GM12892 (cell line): ENCODE results near the gene WAC.
"Not testable (repeated sequence)": the region's sequence is repeated elsewhere in the genome, so short reads cannot be mapped to it uniquely, and the experiment has no call there.

Source experiments
- DNase-seq: peaks from one replicate; pipeline ENCODE4 v3.0.0; 2011; ENCODE audit not compliant: insufficient read length
- FAIRE-seq: peaks from 2 replicates; lab custom pipeline; 2011; peaks lifted over from hg19 to GRCh38; lab: Jason Lieb, UNC
- POLR2A ChIP-seq: IDR thresholded peaks from 2 replicates; pipeline ENCODE4 v1.6.1; 2011; ENCODE audit warnings: low read depth, low read length, control low read depth
- POLR2AphosphoS5 ChIP-seq: IDR thresholded peaks from 2 replicates; pipeline ENCODE4 v1.6.1; 2011; ENCODE audit warnings: low read depth, low read length, control low read depth
- TAF1 ChIP-seq: IDR thresholded peaks from 2 replicates; pipeline ENCODE4 v1.6.1; 2011; ENCODE audit warnings: low read depth, mild to moderate bottlenecking, control low read depth, low read length, borderline replicate concordance

The WAC gene

DNA sequence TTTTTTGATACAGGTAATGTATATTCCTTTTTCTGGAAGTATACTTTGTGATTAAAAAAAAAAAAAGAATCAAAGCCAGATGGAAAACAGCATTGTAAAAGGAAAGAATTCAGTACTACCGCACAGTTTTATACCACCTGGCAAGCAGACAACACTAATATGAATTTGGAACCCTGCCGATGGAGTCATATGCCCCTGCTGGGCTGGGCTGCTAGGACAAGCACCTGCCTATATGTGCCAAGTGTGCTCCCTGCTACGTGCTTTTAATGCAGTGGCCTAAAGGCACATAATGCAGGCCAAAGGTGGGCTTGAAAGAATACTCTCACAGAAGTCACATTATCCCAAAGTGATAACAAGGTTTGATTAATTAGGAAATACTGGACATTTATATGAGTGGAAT, 29.8 kb upstream of the WAC start:
- DNase-seq (no peak), FAIRE-seq (no peak)
- TF ChIP-seq TAF1: no peak
- TF ChIP-seq POLR2AphosphoS5: no peak
- TF ChIP-seq POLR2A: no peak

DNA sequence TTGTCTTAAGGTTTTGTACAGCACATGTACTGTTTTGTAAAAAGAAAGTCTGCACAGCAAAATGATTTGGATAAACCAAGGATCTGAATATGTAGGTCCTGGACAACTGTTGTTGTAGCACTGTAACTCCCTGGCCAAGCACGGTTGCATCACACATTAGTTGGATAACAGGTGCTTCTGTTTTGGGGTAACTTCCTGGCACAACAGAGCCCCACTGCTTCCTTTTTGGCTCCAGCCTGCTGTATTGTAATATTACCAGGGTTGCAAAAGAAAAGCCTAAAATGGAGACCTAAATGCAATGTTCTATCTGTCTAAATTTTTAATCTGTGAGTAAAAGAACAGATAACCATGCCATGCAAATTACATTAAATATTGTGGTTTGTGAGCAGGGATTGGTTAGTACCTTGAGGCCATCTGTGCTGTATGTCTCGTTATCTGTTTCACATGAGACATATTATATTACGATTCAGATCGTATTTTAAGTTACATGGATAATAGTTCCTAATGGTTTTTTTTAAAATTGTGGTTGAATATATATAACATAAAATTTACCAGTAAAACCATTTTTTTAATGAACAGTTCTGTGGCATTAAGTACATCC, 27.5 kb upstream of the WAC start:
- no peak for DNase-seq
- TF ChIP-seq TAF1 (no peak), POLR2AphosphoS5 (no peak), POLR2A (no peak)
- no peak for FAIRE-seq

DNA sequence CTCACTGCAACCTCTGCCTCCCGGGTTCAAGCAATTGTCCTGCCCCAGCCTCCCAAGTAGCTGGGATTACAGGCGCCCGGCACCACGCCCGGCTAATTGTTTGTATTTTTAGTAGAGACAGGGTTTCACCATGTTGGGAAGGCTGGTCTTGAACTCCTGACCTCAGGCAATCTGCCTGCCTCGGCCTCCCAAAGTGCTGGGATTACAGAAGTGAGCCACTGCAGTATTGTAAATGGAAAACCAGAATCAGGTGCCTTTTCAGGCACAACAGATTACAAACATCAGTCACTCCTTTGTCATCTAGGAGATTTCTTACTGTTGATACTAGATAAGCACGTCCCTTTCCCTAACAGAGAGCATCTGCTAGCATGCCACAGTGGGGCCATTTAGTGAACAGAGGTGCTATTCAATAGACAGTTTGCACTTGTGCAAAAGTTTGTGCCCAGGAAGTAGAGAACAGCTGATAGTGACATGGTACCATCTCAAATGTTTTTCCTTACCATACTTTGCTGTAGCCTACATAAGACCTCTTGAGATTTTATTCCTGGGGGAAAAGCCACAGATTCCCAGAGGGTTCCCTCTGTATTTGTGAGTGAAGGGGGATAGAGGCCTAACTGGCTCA, 24.5 kb upstream of the WAC start:
- no peak for FAIRE-seq
- DNase-seq: no peak
- TF ChIP-seq POLR2AphosphoS5 (no peak), POLR2A (no peak), TAF1 (no peak)

DNA sequence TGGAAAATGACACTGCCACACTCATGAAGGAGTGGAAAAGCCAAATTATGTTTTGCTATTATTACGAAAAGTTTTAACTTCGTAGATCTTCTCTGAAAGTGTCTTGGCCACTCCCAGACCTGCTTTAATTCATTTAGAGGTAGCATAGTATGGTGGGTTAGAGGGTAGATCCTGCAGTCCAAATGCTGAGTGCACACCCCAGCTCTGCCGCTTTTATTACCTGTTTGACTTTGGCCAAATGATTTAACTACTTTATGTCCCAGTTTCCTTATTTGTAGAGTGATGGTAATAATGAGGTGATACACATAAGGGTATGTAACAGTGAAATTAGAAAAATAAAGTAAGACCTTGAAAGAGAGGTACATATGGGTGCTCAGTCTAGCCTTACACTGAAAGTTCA, 23.6 kb upstream of the WAC start:
- FAIRE-seq (no peak), DNase-seq (no peak)
- TF ChIP-seq TAF1: no peak
- TF ChIP-seq POLR2AphosphoS5: no peak
- TF ChIP-seq POLR2A: no peak

DNA sequence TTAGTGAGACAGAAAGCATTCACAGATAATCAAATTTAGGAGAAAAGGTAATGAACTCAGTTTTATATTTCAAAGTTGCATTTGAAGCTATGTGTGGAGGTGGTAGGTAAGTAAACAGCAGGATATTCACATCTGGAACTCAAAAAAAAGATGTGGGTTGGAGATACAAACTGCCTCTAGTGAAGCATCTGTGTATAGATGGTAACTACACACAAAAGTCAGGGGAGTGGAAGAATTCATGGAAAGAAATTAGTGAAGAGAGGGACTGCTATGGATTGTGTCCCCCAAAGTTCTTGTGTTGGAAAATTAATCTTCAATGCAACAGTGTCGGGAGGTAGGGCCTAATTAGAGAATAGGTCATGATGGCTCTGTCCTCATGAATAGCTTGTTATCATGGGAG, 18.3 kb upstream of the WAC start:
- no peak for FAIRE-seq
- no peak for TF ChIP-seq POLR2AphosphoS5
- TF ChIP-seq TAF1: no peak
- no peak for TF ChIP-seq POLR2A
- DNase-seq: no peak

DNA sequence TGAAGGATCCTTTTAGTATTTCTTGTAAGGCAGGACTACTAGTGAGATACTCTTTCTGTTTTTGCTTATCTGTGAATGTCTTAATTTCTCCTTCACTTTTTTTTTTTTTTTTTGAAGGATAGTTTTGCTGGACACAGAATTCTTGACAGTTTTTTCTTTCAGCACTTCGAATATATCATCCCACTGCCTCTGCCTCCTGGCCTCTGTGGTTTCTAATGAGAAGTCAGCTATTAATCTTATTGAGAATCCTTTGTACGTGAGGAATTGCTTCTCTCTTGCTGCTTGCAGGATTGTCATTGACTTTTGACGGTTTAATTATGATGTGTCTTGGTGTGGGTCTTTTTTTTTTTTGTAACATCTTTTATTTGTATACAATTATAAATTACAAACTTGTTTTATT, 12.6 kb upstream of the WAC start:
- TF ChIP-seq POLR2AphosphoS5: no peak
- TF ChIP-seq TAF1: no peak
- no peak for TF ChIP-seq POLR2A
- FAIRE-seq (no peak), DNase-seq (no peak)

DNA sequence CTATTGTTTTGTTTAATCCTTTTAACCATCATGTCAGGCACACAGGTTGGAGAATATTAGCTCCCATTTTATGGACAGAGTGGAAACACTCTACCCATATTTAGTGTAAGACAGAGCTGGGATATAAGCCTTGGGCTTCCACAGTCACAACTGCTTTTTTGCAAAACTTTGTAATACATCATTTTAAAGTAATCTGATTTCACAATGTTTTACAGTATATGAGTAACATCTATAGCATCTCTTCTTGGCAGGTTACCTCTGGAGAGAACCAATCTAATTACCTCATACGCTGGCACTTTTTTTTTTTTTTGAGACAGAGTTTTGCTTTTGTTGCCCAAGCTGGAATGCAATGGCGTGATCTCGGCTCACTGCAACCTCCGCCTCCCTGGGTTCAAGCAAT, 12.1 kb upstream of the WAC start:
- DNase-seq, FAIRE-seq: not testable (repeated sequence)

DNA sequence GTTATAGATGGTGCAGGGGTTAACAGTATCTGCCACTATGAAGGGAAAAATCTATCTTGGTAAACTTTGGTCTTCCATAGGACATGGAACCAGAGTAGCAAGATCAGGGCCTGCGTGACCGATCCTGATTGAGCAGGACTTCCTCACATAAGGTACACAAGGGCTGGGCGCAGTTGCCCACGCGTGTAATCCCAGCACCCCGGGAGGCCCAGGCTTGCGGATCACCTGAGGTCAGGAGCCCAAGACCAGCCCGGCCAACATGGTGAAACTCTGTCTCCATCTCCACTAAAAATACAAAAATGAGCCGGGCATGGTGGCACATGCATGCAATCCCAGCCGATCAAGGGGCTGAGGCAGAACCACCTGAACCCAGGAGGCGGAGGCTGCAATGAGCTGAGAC, 11.0 kb upstream of the WAC start:
- not testable (repeated sequence) for FAIRE-seq, DNase-seq

DNA sequence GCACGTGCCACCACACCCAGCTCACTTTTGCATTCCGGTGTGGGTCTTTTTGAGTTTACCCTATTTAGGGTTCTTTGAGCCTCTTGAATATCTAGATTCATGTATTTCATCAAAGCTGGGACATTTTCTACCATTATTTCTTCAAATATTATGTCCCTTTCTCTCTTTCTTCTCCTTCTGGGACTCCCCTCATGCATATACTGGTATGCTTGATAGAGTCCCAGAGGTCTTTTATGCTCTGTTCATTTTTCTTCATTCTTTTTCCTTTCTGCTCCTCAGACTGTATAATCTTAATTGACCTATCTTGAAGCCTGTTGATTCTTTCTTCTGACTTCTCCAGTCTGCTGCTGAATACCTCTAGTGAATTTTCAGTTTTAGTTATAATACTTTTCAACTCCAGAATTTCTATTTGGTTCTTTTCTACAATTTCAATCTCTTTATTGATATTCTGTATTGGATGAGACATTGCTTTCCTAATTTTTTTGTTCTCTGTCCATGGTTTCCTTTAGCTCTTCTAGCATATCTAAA, 9.1 kb upstream of the WAC start:
- FAIRE-seq (no peak), DNase-seq (no peak)
- TF ChIP-seq POLR2A: no peak
- TF ChIP-seq TAF1: no peak
- TF ChIP-seq POLR2AphosphoS5: no peak

DNA sequence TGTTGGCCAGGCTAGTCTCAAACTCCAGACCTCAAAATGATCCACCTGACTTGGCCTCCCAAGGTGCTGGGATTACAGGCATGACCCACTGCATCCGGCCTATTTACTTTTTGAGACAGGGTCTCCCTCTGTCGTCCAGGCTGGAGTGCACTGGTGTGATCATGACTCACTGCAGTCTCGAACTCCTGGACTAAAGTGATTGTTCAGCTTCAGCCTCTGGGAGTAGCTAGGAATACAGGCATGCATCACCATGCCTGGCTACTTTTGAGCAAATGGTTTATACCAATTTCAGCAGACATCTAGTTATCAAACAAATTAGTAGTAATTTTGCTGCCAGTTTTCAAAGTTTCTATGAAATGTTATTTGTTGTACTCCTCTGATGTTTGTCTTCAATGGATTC, 2.2 kb upstream of the WAC start:
- TF ChIP-seq POLR2AphosphoS5 (no peak), TAF1 (no peak), POLR2A (no peak)
- DNase-seq (no peak), FAIRE-seq (peak; percentile 33)

DNA sequence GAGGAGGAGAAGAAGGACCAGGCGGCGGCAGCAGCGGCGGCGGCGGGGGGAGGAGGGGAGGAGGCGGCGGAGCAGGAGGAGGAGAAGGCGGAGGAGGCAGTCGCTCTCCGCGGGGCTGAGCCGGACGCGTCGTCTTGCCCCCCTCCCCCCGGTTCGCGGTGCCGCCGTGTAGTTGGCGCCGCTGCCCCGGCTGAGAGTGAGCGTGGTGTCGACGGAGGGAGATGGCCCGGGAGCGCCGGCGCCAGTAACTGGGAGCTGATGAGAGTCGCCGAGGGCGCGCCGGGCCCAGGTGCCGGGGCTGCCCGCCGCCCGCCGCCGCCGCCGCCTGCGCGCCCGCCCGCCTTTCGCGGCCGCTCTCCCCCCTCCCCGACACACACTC, 257 bp downstream of the WAC start:
- TF ChIP-seq TAF1: no peak
- TF ChIP-seq POLR2AphosphoS5: no peak
- TF ChIP-seq POLR2A: no peak
- FAIRE-seq (no peak), DNase-seq (peak; percentile 12)

DNA sequence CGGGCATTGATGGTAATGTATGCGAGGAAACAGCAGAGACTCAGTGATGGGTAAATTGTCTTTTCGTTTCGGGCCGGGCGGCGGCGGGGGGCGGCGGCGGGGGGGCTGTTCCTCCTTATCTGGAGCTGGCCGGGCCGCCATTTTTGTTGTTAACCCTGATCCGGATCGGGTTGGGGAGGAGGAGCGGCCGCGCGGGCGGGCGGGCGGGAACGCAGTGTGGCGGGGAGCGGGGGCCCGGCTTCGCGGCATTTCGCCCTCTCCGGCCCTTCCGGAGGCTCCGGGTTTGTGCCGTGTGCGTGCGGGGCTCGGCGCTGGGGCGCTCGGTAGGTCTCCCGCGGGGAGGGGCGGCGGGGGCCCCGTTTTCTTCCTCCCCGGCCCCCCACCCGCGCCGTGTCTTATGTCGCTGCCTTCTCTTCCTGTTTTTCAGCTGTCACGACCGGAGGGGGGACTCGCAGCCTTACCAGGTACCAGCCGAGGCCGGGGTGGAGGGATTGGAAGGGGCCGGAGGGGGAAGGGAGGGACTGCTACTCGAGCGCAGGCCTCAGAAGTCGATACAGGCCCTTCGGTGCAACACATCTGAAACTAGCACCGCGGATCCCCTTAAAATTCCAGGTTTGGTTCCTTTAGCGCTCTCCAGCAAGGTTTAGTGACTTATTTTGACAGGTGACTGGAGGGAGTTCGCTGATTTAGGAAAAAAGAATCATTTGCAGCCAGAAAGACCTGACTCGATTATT, 820 bp downstream of the WAC start:
- TF ChIP-seq TAF1: no peak
- no peak for TF ChIP-seq POLR2A
- DNase-seq (peak; percentile 28), FAIRE-seq (peak; percentile 63)
